Naive B cell (primary cell): ENCODE results near the gene CLASP1. TPM values are rescaled to one million over a fixed set of nuclear protein-coding genes. Genes with fewer than 3 reads are reported as not detected.
"Not testable (repeated sequence)": the region's sequence is repeated elsewhere in the genome, so short reads cannot be mapped to it uniquely, and the experiment has no call there.

Experiments
- ATAC-seq, 2 donors: fragments of 150-1000 bp; cut with Tn5 transposase; 2 replicates each; pipeline ENCODE4 v1.10.0; 2021; ENCODE audit warnings: low read depth in 2 of 2, mild to moderate bottlenecking in 2 of 2, moderate library complexity in 2 of 2
- DNase-seq: peaks from one replicate; pipeline ENCODE4 v3.0.0; 2022
- H3K27ac Mint-ChIP-seq, 6 donors: one replicate each; pipeline ENCODE4 v1.8.0; 2020 to 2022; ENCODE audit warnings: mild to moderate bottlenecking in 6 of 6, mixed read lengths in 6 of 6, moderate library complexity in 5 of 6, inconsistent platforms in 2 of 6
- H3K27me3 Mint-ChIP-seq, 3 donors: one replicate each; pipeline ENCODE4 v1.8.0; 2021 to 2022; ENCODE audit warnings: mixed read lengths in 3 of 3, mild to moderate bottlenecking in 1 of 3
- H3K36me3 Mint-ChIP-seq, 2 donors: one replicate each; pipeline ENCODE4 v1.8.0; 2020 to 2022; ENCODE audit warnings: mixed read lengths in 2 of 2, inconsistent platforms in 1 of 2, mild to moderate bottlenecking in 1 of 2
- H3K4me1 Mint-ChIP-seq, 3 donors: one replicate each; pipeline ENCODE4 v1.8.0; 2020 to 2022; ENCODE audit warnings: mixed read lengths in 3 of 3, inconsistent platforms in 1 of 3, mild to moderate bottlenecking in 1 of 3, moderate library complexity in 1 of 3
- H3K4me3 Mint-ChIP-seq, 8 donors: one replicate each; pipeline ENCODE4 v1.8.0; 2020 to 2022; ENCODE audit warnings: mild to moderate bottlenecking in 8 of 8, mixed read lengths in 8 of 8, moderate library complexity in 8 of 8, inconsistent platforms in 2 of 8
- H3K9me3 Mint-ChIP-seq, 7 donors: one replicate each; pipeline ENCODE4 v1.8.0; 2020 to 2022; ENCODE audit warnings: mixed read lengths in 7 of 7, mild to moderate bottlenecking in 5 of 7, inconsistent platforms in 2 of 7, moderate library complexity in 1 of 7
- polyA plus RNA-seq, 6 donors: library from polyadenylated mRNA; unstranded; fragments of 300-500 nt; fragmentation: Illumina TruSeq; gene quantifications; one replicate each; pipeline ENCODE4 v1.2.3, GENCODE V29; 2021; ENCODE audit warnings: low read depth in 6 of 6

The CLASP1 gene
- polyA plus RNA-seq, 6 donors from 2014 or later = 4.6 to 24.1 (median 13.5) TPM

DNA sequence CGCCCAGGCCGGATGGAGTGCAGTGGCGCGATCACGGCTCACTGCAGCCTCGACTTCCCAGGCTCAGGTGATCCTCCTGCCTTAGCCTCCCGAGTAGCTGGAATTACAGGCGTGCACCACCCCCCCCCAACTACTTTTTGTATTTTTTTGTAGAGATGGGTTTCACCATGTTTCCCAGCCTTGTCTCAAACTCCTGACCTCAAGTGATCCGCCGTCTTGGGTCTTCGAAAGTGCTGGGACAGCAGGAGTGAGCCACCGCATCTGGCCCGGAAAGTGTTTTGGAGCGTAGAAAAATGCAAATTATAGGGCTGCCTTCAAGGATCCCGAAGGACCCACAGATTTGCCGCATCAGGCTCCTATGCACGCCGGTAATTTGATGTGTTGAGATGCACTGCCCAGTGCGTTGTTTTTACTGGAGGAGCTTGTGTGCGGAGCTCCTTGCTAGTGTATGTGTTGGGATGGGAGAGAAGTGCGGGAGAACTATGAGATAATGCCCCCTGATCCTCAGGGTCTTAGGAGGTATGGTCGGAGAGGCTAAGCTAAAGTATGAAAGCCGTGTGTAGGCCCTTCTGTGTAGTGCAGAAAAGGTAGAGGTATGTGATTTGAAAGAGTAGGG is 1.2 kb upstream of the CLASP1 start:
- H3K4me3 Mint-ChIP-seq = peak overlapping the region; percentile 88 to 100 (median 99)
- H3K36me3 Mint-ChIP-seq = peaks cover 0 to 7% of the 10 kb centered on the region in 2 donors
- DNase-seq (peak; percentile 37), ATAC-seq (no peak)
- H3K27ac Mint-ChIP-seq = peak overlapping the region; percentile 99 to 100 (median 99)
- peaks cover 0 to 3% (median 0%) of the 10 kb centered on the region in 7 donors for H3K9me3 Mint-ChIP-seq
- peaks cover 44 to 58% (median 46%) of the 10 kb centered on the region in 3 donors for H3K4me1 Mint-ChIP-seq
- H3K27me3 Mint-ChIP-seq = no peaks in the 10 kb centered on the region

DNA sequence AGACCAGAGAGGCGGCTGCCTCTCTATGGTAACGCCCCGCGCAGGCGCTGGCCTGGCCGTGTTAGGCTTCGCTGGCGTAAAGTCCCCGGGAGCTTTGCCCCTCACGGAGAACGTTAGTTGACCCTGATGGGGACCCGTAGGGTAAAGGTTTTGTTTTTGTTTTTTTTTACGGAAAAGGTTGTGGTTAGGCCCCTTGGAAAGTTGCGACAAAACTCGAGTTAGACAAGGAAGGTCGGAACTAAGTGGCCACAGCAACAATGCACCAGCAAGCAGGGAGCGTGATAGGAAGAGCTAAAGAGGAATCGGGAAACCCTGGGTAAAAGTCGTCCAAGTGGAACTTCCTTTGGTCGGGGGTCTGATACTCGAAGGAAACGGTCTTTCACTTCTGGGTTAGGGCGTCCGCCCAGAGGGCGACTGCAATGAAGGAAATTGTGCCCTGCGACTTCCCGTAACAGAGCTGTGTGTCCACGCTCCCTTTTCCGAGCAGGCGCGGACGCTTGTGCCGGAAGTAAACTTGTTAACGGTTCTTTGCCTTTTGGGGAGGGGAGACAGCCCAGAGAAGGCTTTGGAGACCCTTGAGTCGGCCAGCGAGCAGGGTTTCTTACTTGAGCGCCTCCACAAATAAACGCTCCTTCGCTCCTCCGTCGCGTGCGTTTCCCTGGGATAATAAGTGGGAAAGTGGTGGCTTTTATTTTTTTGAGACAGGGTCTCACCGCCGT is 493 bp upstream of the CLASP1 start:
- peak; percentile 92 to 93 for ATAC-seq
- peaks cover 47 to 62% (median 53%) of the 10 kb centered on the region in 3 donors for H3K4me1 Mint-ChIP-seq
- peak overlapping the region; percentile 99 to 100 (median 99) for H3K27ac Mint-ChIP-seq
- H3K27me3 Mint-ChIP-seq = no peaks in the 10 kb centered on the region
- peak; percentile 96 for DNase-seq
- H3K4me3 Mint-ChIP-seq = peak overlapping the region; percentile 88 to 100 (median 99)
- peaks cover 0 to 7% of the 10 kb centered on the region in 2 donors for H3K36me3 Mint-ChIP-seq
- peaks cover 0 to 3% (median 0%) of the 10 kb centered on the region in 7 donors for H3K9me3 Mint-ChIP-seq

DNA sequence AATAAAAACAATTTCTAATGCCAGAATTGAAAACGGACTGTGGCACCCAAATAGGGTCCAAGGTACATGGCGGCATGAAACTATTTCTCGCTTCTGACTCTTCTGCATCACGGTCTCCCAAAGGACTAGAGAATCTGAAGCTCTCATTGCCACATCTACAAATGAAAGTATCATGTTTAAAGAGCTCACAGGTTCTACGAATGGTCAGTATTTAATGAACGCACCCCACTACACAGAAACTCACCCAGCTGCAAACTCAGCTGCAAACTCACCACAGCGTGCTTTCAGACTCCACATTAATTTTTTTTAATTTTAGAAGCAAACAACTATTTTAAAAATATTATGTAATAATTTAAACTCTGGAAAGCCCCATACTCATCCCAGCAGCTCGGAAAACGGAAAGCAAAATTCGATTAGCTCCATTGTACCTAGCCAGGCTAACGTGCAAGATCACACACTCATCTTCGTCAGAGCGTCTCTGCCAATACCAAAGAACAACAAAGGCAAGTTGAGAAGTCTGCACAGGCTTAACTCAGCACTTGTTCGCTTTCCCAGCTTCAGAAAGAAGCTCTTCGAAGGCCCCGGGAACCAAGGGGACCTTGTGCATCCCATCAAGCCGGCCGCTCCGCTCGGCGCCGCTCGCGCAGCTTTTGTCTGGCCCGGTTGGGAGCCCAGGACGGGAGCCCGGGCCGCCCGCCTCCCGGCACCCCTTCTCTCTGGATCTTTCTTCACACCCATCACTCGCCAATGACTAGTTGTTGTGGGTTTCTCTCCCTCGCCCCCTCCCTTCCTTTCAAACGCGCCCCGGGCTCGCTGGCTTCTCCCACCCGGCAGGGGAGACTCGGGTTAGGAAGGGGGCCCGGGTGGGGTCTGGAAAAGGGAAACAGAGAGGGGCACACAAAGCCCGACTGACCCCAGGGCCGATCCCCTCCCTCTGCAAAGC is 785 bp downstream of the CLASP1 start:
- ATAC-seq (peak; percentile 18 to 27), DNase-seq (peak; percentile 44)
- H3K4me3 Mint-ChIP-seq = peak overlapping the region; percentile 88 to 100 (median 99)
- peaks cover 40 to 62% (median 49%) of the 10 kb centered on the region in 3 donors for H3K4me1 Mint-ChIP-seq
- peak overlapping the region; percentile 89 to 100 (median 99) for H3K27ac Mint-ChIP-seq
- no peaks in the 10 kb centered on the region for H3K27me3 Mint-ChIP-seq
- H3K36me3 Mint-ChIP-seq = peaks cover 0 to 7% of the 10 kb centered on the region in 2 donors
- peaks cover 0 to 3% (median 0%) of the 10 kb centered on the region in 7 donors for H3K9me3 Mint-ChIP-seq

DNA sequence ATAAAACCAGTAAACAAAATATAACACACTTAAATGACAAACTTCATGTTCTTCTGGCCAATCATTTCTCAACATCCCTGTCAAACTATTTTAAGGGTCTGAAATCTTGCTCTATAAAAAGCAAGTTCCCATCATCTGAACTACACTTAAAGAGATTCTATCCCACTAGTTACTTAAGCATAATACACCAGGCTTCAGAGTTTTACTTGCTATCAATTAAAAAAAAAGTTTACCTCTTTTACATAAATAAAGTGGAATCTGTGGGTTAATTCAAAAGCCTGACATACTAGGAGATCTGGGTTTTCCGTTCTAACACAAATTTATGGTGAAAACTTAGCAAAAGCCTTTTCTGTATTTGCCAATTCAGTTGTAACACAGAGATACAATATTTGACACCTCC is 1.9 kb downstream of the CLASP1 start:
- Mint-ChIP-seq H3K9me3 (peaks cover 0 to 3% (median 0%) of the 10 kb centered on the region in 7 donors), H3K4me3 (peak overlapping the region in 4 of 8 donors; percentile 25 to 100 (median 90)), H3K36me3 (peaks cover 0 to 7% of the 10 kb centered on the region in 2 donors), H3K4me1 (peaks cover 41 to 59% (median 44%) of the 10 kb centered on the region in 3 donors), H3K27me3 (no peaks in the 10 kb centered on the region), H3K27ac (peak overlapping the region in 2 of 6 donors; percentile 13 to 99)
- no peak for ATAC-seq
- no peak for DNase-seq

DNA sequence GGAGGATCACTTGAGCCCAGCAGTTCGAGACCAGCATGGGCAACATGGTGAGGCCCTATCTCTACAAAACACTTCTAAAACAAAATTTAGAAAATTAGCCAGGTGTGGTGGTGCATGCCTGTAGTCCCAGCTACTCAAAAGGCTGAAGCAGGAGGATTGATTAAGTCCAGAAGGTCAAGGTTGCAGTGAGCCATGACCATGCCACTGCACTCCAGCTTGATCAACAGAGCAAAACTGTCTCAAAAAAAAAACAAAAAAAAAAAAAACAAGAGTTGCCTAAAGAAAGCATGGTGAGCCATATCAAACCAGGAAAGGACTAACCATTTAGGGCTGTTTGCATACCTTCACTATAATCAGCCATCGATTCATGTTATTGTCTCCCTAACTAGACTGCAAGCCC is 4.5 kb downstream of the CLASP1 start:
- no peak for DNase-seq
- Mint-ChIP-seq H3K36me3 (peaks cover 0 to 3% of the 10 kb centered on the region in 2 donors), H3K4me3 (peak overlapping the region in 2 of 8 donors; percentile 34 to 58), H3K27ac (peak overlapping the region in 2 of 6 donors; percentile 17 to 47), H3K9me3 (peaks cover 0 to 3% (median 0%) of the 10 kb centered on the region in 7 donors), H3K4me1 (peaks cover 33 to 49% (median 37%) of the 10 kb centered on the region in 3 donors), H3K27me3 (no peaks in the 10 kb centered on the region)
- ATAC-seq = no peak

DNA sequence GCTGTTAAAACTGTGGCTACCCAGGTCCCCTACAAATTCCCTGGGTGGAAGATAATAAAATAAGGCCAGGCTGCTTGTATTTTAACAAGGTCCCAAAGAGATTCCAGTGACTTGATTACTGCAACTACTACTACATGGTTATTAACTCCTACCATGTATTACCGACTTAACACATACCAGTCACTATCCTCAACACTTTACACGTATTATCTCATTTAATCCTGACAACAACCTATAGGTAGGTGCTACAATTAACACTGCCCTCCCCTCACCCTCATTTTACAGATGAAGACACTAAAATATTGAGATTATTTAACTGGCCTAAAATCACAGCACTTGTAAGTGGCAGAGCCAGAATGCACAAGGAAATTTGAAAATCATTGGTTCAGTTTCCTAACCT is 5.4 kb downstream of the CLASP1 start:
- Mint-ChIP-seq H3K4me1 (peaks cover 29 to 48% (median 39%) of the 10 kb centered on the region in 3 donors), H3K27me3 (no peaks in the 10 kb centered on the region), H3K4me3 (no peak overlapping the region), H3K36me3 (no peaks in the 10 kb centered on the region), H3K9me3 (peaks cover 0 to 6% (median 0%) of the 10 kb centered on the region in 7 donors), H3K27ac (no peak overlapping the region)
- DNase-seq = no peak
- no peak for ATAC-seq

DNA sequence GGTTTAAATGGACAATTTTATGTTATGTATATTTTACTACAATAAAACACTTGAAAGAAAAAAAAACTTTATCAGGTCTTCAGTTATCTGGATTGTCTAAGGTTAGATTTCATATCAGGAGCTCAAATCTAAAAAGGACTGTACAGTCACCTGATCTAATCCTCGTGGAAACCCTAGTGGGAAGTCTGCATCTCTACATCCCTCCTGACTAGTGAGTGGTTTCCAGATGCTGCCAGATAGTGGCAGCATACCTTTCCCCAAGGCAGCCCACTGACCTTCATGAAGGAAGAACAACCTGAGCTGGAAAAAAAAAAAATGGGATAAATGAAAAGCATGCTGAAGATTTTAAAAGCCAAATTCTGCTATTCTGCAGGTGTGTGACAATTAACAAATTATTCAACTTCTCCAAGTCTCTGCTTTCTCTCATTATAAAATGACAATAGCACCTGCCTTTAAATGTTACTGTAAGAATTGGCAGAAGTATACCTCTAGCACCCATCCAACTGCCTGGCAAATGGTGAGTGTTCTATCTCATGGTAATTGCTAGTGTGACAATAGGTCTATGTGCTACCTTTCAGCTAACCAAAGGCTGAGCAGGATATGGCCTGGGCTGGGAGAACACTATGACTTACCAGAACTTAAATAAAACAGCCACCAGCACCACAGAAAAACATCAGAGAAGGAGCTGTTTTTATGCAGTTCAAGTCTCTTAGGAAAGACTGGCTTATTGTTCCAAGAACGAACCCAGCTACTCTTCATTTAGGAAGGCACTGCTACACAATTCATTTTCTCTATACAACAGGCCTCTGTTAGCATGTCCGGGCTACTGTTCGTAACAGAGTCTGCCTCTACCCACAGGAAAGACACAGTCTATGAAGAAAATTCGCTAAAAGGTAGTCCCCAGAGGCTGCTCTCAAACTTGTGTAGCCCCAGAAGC is 8.6 kb downstream of the CLASP1 start:
- Mint-ChIP-seq H3K27me3 (no peaks in the 10 kb centered on the region), H3K27ac (peak overlapping the region in 4 of 6 donors; percentile 23 to 47 (median 42)), H3K9me3 (peaks cover 0 to 8% (median 5%) of the 10 kb centered on the region in 7 donors), H3K36me3 (no peaks in the 10 kb centered on the region), H3K4me1 (peaks cover 25 to 38% (median 35%) of the 10 kb centered on the region in 3 donors), H3K4me3 (no peak overlapping the region)
- DNase-seq = no peak
- no peak for ATAC-seq

DNA sequence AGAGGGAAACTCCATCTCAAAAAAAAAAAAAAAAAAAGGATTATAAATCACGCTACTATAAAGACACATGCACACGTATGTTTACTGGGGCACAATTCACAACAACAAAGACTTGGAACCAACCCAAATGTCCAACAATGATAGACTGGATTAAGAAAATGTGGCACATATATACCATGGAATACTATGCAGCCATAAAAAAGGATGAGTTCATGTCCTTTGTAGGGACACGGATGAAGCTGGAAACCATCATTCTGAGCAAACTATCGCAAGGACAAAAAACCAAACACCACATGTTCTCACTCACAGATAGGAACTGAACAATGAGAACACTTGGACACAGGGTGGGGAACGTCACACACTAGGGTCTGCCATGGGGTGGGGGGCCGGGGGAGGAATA is 9.4 kb downstream of the CLASP1 start:
- not testable (repeated sequence) for H3K27me3 Mint-ChIP-seq, ATAC-seq, H3K4me3 Mint-ChIP-seq, H3K36me3 Mint-ChIP-seq, DNase-seq, H3K9me3 Mint-ChIP-seq, H3K27ac Mint-ChIP-seq
- peaks cover 21 to 38% (median 33%) of the 10 kb centered on the region in 3 donors for H3K4me1 Mint-ChIP-seq

DNA sequence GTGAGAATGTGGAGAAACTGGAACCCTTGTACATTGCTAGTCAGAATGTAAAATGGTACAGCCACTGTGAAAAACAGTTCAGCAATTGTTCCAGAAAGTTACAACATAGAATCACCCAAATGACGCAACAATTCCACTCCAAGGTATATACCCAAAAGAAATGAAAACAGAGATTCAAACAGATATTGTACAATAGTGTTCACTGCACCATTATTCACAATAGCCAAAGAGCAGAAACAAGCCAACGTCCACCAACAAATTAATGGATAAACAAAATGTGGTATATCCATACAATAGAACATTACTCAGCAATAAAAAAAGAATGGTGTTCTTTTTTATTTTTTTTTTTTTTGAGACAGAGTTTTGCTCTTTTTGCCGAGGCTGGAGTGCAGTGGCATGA is 10.9 kb downstream of the CLASP1 start:
- Mint-ChIP-seq H3K27me3 (no peaks in the 10 kb centered on the region), H3K27ac (no peak overlapping the region), H3K36me3 (no peaks in the 10 kb centered on the region), H3K4me1 (peaks cover 33 to 43% (median 42%) of the 10 kb centered on the region in 3 donors), H3K4me3 (peak overlapping the region in 1 of 8 donors; percentile 51), H3K9me3 (peaks cover 0 to 8% (median 5%) of the 10 kb centered on the region in 7 donors)
- no peak for DNase-seq
- no peak for ATAC-seq

DNA sequence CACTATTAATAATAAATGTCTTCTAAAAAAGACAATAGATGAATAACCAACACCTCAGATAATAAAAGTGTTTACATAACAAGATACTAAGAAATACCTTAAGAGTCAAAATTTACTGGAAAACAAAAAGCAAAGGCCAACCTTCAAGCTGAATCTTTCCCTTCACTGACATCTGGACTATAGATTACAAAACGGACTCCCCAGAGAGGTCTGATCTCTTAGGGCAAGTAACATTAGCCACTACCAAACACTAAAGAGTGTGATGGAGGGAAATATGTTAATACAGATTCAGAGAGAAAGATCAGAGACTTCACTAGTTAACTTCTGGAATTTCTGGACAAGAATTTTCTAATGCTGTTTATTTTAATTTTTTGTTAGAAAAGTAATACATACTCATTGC is 13.9 kb downstream of the CLASP1 start:
- DNase-seq (no peak), ATAC-seq (no peak)
- no peaks in the 10 kb centered on the region for H3K27me3 Mint-ChIP-seq
- peak overlapping the region in 3 of 6 donors; percentile 16 to 90 (median 72) for H3K27ac Mint-ChIP-seq
- H3K36me3 Mint-ChIP-seq = no peaks in the 10 kb centered on the region
- no peak overlapping the region for H3K4me3 Mint-ChIP-seq
- H3K4me1 Mint-ChIP-seq = peaks cover 31 to 37% (median 31%) of the 10 kb centered on the region in 3 donors
- peaks cover 0 to 8% (median 5%) of the 10 kb centered on the region in 7 donors for H3K9me3 Mint-ChIP-seq

DNA sequence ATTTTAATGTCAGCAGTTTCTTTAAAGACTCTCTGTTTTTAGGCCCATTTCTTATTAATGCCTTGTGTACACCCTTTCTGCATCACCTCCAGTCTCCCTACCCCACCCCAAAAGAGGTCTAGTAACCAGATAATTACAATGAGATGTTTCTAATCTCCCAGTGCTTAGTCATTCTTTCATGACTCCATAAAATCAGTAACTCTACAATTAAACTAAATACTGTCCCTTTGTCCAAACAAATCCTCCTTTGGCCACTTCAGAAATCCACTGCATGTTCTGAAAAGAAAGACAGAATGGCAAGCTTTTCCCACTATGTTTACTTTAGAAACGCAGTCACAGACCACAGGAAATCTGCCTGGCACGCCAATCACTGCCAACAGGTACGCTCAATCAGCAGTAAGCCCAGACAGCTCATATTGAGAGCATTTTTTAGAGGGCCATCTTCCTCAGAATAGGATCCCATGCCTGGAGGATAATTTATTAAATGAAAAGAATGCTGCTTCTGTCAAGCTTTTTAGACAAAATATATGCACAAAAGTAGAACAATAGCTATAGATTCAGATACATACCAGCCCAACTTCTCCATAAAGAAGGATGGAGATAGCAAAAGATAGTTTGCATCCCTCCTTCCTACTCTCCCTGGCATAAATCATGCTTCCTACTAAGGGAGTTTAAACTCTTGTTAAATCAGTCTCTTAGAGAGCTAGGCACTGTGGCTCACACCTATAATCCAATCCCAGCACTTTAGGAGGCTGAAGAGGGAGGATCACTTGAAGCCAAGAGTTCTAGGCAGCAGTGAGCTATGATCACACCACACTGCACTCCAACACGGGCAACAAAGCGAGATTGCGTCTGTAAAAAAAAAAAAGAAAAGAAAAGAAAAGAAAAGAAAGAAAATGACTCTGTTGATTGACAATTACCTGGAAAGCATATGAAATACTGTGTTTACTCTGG is 14.6 kb downstream of the CLASP1 start:
- Mint-ChIP-seq H3K27me3 (no peaks in the 10 kb centered on the region), H3K4me3 (no peak overlapping the region), H3K36me3 (no peaks in the 10 kb centered on the region), H3K9me3 (peaks cover 0 to 8% (median 5%) of the 10 kb centered on the region in 7 donors), H3K27ac (peak overlapping the region in 5 of 6 donors; percentile 12 to 90 (median 70)), H3K4me1 (peaks cover 30 to 36% (median 35%) of the 10 kb centered on the region in 3 donors)
- ATAC-seq = no peak
- no peak for DNase-seq
